PC-3 (cell line): ENCODE results near the gene PLIN5. TPM values are rescaled to one million over a fixed set of nuclear protein-coding genes. Genes with fewer than 3 reads are reported as not detected.

Source experiments
- ATAC-seq: fragments of 200-7000 bp; cut with Tn5 transposase; 2 replicates; pipeline ENCODE4 v1.9.1; 2020; ENCODE audit warnings: mild to moderate bottlenecking, moderate library complexity
- BruUV-seq: library from RNA; stranded (reverse); fragments of 400-500 nt; replicated peaks from 2 replicates; lab custom pipeline; 2021; lab: Mats Ljungman, UMichigan
- CTCF ChIA-PET: fragments of 300-600 bp; sonication (Branson Sonifier 250); formaldehyde crosslinking; loops from one replicate; lab custom pipeline; 2022; ENCODE audit warnings: antibody characterized with exemption; lab: Charles Lee
- POLR2A ChIA-PET: fragments of 300-600 bp; sonication (Branson Sonifier 250); formaldehyde crosslinking; loops from one replicate; lab custom pipeline; 2022; ENCODE audit warnings: antibody characterized with exemption; ENCODE audit not compliant: unreplicated experiment; lab: Charles Lee
- DNase-seq: peaks from one replicate; pipeline ENCODE4 v3.0.0-alpha.2; 2015
- H2AFZ ChIP-seq: fragments of 300-600 bp; sonication (generic); 2 replicates; pipeline ENCODE4 v1.6.0; 2016; ENCODE audit warnings: antibody characterized with exemption, low read length
- H3F3A ChIP-seq: fragments of 300-600 bp; sonication (generic); one replicate; pipeline ENCODE4 v1.6.0; 2017; ENCODE audit warnings: antibody characterized with exemption, low read length, control low read depth, mild to moderate bottlenecking; ENCODE audit not compliant: unreplicated experiment
- H3K27ac ChIP-seq: fragments of 300-600 bp; sonication (generic); 2 replicates; pipeline ENCODE4 v1.5.1; 2016; ENCODE audit warnings: mild to moderate bottlenecking, low read length
- H3K27me3 ChIP-seq: fragments of 300-600 bp; sonication (generic); 2 replicates; pipeline ENCODE4 v1.6.1; 2016; ENCODE audit warnings: low read length, mixed read lengths
- H3K36me3 ChIP-seq: fragments of 300-600 bp; sonication (generic); 2 replicates; pipeline ENCODE4 v1.6.1; 2016; ENCODE audit warnings: low read depth, mixed run types, low read length, mixed read lengths
- H3K4me1 ChIP-seq: fragments of 300-600 bp; sonication (generic); 2 replicates; pipeline ENCODE4 v1.5.1; 2016; ENCODE audit warnings: low read length; ENCODE audit not compliant: insufficient read depth
- H3K4me2 ChIP-seq: fragments of 300-600 bp; sonication (generic); 2 replicates; pipeline ENCODE4 v1.6.0; 2016; ENCODE audit warnings: low read length
- H3K4me3 ChIP-seq: fragments of 300-600 bp; sonication (generic); 2 replicates; pipeline ENCODE4 v1.5.1; 2016; ENCODE audit warnings: mild to moderate bottlenecking, low read length, mixed read lengths
- H3K79me2 ChIP-seq: fragments of 300-600 bp; sonication (generic); 2 replicates; pipeline ENCODE4 v1.6.1; 2017; ENCODE audit warnings: low read length, mixed read lengths
- H3K9ac ChIP-seq: fragments of 300-600 bp; sonication (generic); 2 replicates; pipeline ENCODE4 v1.6.0; 2016; ENCODE audit warnings: mild to moderate bottlenecking, low read length
- H3K9me2 ChIP-seq: fragments of 300-600 bp; sonication (generic); replicated peaks from 2 replicates; pipeline ENCODE4 v1.6.1; 2016; ENCODE audit warnings: mixed run types, low read length, mixed read lengths
- H3K9me3 ChIP-seq: fragments of 300-600 bp; sonication (generic); 2 replicates; pipeline ENCODE4 v1.6.1; 2016; ENCODE audit warnings: low read length, mixed read lengths
- H4K20me1 ChIP-seq: fragments of 300-600 bp; sonication (generic); 2 replicates; pipeline ENCODE4 v1.6.1; 2016; ENCODE audit warnings: low read length, mixed read lengths
- EZH2 ChIP-seq: fragments of 300-600 bp; sonication (generic); IDR thresholded peaks from one replicate; pipeline ENCODE4 v1.6.1; 2017; ENCODE audit warnings: antibody characterized with exemption, mild to moderate bottlenecking, low read length; ENCODE audit not compliant: unreplicated experiment
- EZH2phosphoT487 ChIP-seq: fragments of 300-600 bp; sonication (generic); IDR thresholded peaks from 2 replicates; pipeline ENCODE4 v1.6.1; 2018; ENCODE audit warnings: mild to moderate bottlenecking, antibody characterized with exemption, low read length, borderline replicate concordance
- intact Hi-C: fragments of 100-400 bp; cut with micrococcal nuclease; formaldehyde crosslinking; loops from 2 replicates; pipeline ENCODE4 v1.9.0; 2023
- total RNA-seq: library from RNA; depleted of rRNA; stranded (reverse); fragments of >200 nt; gene quantifications from 2 replicates; pipeline ENCODE4 v1.2.3, GENCODE V29; 2014
- TF ChIP-seq, protein P1 (sequence below): fragments of 300-600 bp; sonication (generic); conservative IDR thresholded peaks from 2 replicates; pipeline ENCODE4 v1.5.1; 2017; ENCODE audit warnings: antibody characterized with exemption, low read depth, mild to moderate bottlenecking, low read length

The PLIN5 gene
- total RNA-seq, 1 experiment from 2014 or later, result 1.2 TPM

DNA sequence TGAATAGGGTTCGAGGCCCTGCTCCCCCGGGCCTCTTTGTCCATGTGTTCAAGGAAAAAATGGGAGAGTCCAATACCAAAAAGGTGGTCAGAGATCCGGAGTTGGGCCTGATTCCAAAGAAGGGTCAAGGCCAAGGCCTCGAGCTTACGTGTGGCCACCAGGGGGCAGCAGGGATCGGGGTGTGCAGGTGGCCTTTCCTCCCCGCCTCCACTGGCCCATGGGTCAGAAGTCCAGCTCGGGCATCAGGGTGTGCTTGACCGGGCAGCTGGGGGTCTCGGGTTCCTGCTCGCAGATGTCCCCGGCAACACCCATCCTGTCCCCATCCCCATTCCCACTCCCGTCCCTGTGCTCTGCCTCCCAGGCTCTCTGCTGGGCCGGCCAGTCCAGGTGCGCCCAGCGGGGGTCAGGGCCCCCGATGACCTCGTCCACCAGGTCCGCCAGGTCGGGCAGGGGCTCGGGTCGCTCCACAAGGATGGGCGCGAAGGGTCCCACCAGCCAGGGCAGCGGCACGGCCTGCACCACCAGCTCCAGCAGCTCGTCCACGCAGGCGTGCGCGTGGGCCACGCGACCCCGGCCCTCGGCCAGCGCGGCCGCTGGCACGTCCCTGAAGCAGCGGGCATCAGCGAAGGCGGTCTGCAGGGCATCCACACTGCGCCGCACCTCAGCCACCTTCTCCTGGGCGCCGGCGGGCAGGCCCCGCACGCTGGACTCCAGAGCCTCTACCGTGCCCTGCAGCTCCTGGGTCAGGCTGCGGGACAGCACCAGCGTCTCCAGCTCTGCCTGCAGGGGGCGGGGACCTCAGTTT is 11.5 kb downstream of the PLIN5 start:
- BruUV-seq, result no TSS peak
- no peaks in the 10 kb centered on the region for H3K27me3 ChIP-seq
- no peak overlapping the region for H3K4me2 ChIP-seq
- ATAC-seq (no peak), DNase-seq (peak; percentile 61)
- POLR2A ChIA-PET, result no interaction called here
- TF ChIP-seq EZH2phosphoT487, result no peak
- TF ChIP-seq, protein P1, sequence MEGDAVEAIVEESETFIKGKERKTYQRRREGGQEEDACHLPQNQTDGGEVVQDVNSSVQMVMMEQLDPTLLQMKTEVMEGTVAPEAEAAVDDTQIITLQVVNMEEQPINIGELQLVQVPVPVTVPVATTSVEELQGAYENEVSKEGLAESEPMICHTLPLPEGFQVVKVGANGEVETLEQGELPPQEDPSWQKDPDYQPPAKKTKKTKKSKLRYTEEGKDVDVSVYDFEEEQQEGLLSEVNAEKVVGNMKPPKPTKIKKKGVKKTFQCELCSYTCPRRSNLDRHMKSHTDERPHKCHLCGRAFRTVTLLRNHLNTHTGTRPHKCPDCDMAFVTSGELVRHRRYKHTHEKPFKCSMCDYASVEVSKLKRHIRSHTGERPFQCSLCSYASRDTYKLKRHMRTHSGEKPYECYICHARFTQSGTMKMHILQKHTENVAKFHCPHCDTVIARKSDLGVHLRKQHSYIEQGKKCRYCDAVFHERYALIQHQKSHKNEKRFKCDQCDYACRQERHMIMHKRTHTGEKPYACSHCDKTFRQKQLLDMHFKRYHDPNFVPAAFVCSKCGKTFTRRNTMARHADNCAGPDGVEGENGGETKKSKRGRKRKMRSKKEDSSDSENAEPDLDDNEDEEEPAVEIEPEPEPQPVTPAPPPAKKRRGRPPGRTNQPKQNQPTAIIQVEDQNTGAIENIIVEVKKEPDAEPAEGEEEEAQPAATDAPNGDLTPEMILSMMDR, result peak; percentile 90
- peaks cover 16% of the 10 kb centered on the region for H3K4me1 ChIP-seq
- intact Hi-C loops, result no loop called here
- no peaks in the 10 kb centered on the region for H3K9me2 ChIP-seq
- H3K36me3 ChIP-seq, result no peaks in the 10 kb centered on the region
- no peaks in the 10 kb centered on the region for H3K79me2 ChIP-seq
- H3K27ac ChIP-seq, result no peak overlapping the region
- no peaks in the 10 kb centered on the region for H4K20me1 ChIP-seq
- CTCF ChIA-PET, result interaction anchor here (0.6 to 1.0 kb wide), 4 partner anchors 12 to 113 kb away, joined by 3 to 4 read pairs (median 4); no protein-coding TSS in a partner anchor
- no peak overlapping the region for H3K9ac ChIP-seq
- H3F3A ChIP-seq, result no peaks in the 10 kb centered on the region
- H2AFZ ChIP-seq, result no peak overlapping the region
- no peak overlapping the region for H3K4me3 ChIP-seq
- no peaks in the 10 kb centered on the region for H3K9me3 ChIP-seq

DNA sequence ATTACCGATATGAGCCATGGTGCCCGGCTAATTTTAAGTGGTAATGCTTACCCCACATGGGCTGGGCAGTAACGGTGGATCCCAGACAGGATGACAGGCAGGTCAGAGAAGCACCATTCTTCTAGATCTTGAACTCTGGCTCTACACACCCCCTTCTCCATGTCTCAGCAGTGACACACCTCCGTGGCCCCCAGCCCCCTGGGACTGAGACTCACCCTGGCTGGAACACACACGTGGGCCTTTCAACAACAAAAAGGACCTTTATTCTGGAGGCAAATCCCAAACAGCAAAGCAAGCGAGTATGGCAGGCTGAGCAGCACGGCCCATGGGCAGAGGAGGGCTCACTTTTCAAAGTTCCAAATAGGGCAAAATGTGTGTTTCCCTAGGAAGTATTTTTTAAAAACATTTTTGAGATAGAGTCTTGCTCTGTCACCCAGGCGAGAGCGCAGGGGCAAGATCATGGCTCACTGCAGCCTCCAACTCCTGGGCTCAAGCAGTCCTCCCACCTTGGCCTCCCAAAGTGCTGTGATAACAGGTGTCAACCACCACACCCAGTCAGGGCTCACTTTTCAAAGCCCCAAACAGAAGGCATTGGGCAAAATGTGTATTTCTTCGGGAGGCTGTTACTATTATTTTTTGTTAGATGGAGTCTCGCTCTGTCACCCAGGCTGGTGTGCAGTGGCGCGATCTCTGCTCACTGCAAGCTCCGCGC is 12.6 kb downstream of the PLIN5 start:
- no peaks in the 10 kb centered on the region for H3K9me3 ChIP-seq
- no peak overlapping the region for H3K27ac ChIP-seq
- H3K4me2 ChIP-seq, result no peak overlapping the region
- H3K4me3 ChIP-seq, result no peak overlapping the region
- DNase-seq (no peak), ATAC-seq (no peak)
- no peaks in the 10 kb centered on the region for H3K79me2 ChIP-seq
- ChIA-PET POLR2A (no interaction called here), CTCF (interaction anchor here (0.9 to 1.0 kb wide), 3 partner anchors 13 to 114 kb away, joined by 3 to 4 read pairs (median 4); no protein-coding TSS in a partner anchor)
- no peaks in the 10 kb centered on the region for H4K20me1 ChIP-seq
- no peaks in the 10 kb centered on the region for H3F3A ChIP-seq
- no peaks in the 10 kb centered on the region for H3K36me3 ChIP-seq
- TF ChIP-seq EZH2 (no peak), EZH2phosphoT487 (no peak)
- TF ChIP-seq, protein P1, result no peak
- H3K4me1 ChIP-seq, result peaks cover 25% of the 10 kb centered on the region
- no peaks in the 10 kb centered on the region for H3K27me3 ChIP-seq
- no peak overlapping the region for H2AFZ ChIP-seq
- no TSS peak for BruUV-seq
- intact Hi-C loops, result no loop called here
- H3K9ac ChIP-seq, result no peak overlapping the region
- H3K9me2 ChIP-seq, result no peaks in the 10 kb centered on the region
